ENCODE measurements around the gene CXCR5.

CXCR5 gene

GRCh38 chr11:118914178-118914918 lies 30.7 kb downstream of the CXCR5 start:
- no peak for DNase-seq

GRCh38 chr11:118914987-118915386 lies 31.3 kb downstream of the CXCR5 start:
- no peak for DNase-seq

- DNase-seq, result no peak
These were observed 31.7 kb downstream of the CXCR5 start for GRCh38 chr11:118915396-118915795.

- no peak for DNase-seq
These were observed 32.5 kb downstream of the CXCR5 start for GRCh38 chr11:118915941-118916841.

- no peak for DNase-seq
These were observed 33.2 kb downstream of the CXCR5 start for GRCh38 chr11:118916842-118917388.

- no peak for DNase-seq
These were observed 33.9 kb downstream of the CXCR5 start for GRCh38 chr11:118917481-118918127.

- no peak for DNase-seq
These were observed 34.5 kb downstream of the CXCR5 start for GRCh38 chr11:118918128-118918685.

GRCh38 chr11:118918686-118919280 lies 35.1 kb downstream of the CXCR5 start:
- DNase-seq, result no peak

GRCh38 chr11:118921121-118921928 lies 37.6 kb downstream of the CXCR5 start:
- no peak for DNase-seq

GRCh38 chr11:118921929-118922744 lies 38.4 kb downstream of the CXCR5 start:
- no peak for DNase-seq

GRCh38 chr11:118922745-118923627 lies 39.3 kb downstream of the CXCR5 start:
- no peak for DNase-seq

GRCh38 chr11:118923721-118924587 lies 40.3 kb downstream of the CXCR5 start:
- DNase-seq, result no peak

- DNase-seq, result no peak
These were observed 41.2 kb downstream of the CXCR5 start for GRCh38 chr11:118924591-118925585.

- no peak for DNase-seq
These were observed 43.9 kb downstream of the CXCR5 start for GRCh38 chr11:118927554-118928100.

- peak; percentile 40 for DNase-seq
These were observed 44.6 kb downstream of the CXCR5 start for GRCh38 chr11:118928101-118928869.

GRCh38 chr11:118928870-118929500 lies 45.3 kb downstream of the CXCR5 start:
- DNase-seq, result no peak

Data from SIG-M5 (cell line).